Measurements from ENCODE around the gene MIDN.

GRCh38 chr19:1299801-1300200 lies 51.4 kb downstream of the MIDN start:
- TF ChIP-seq CTCF (IDR thresholded peaks at IDR 0.05) (no peak), POLR2A (IDR thresholded peaks at IDR 0.05) (no peak)
